Renal pelvis (tissue), 4 donors: ENCODE data around the gene DUT. TPM values are rescaled to one million over a fixed set of nuclear protein-coding genes. Genes with fewer than 3 reads are reported as not detected.

Experiments
- DNase-seq: peaks from one replicate; pipeline ENCODE4 v3.0.0-alpha.2; 2013
- polyA plus RNA-seq, 3 donors: library from polyadenylated mRNA; unstranded; fragments of 120-200 nt; gene quantifications; one replicate each; pipeline ENCODE4 v1.2.1, GENCODE V29; 2013; ENCODE audit not compliant: insufficient read length in 3 of 3

Gene DUT
- polyA plus RNA-seq, 3 donors, result 157 to 168 (median 162) TPM

DNA sequence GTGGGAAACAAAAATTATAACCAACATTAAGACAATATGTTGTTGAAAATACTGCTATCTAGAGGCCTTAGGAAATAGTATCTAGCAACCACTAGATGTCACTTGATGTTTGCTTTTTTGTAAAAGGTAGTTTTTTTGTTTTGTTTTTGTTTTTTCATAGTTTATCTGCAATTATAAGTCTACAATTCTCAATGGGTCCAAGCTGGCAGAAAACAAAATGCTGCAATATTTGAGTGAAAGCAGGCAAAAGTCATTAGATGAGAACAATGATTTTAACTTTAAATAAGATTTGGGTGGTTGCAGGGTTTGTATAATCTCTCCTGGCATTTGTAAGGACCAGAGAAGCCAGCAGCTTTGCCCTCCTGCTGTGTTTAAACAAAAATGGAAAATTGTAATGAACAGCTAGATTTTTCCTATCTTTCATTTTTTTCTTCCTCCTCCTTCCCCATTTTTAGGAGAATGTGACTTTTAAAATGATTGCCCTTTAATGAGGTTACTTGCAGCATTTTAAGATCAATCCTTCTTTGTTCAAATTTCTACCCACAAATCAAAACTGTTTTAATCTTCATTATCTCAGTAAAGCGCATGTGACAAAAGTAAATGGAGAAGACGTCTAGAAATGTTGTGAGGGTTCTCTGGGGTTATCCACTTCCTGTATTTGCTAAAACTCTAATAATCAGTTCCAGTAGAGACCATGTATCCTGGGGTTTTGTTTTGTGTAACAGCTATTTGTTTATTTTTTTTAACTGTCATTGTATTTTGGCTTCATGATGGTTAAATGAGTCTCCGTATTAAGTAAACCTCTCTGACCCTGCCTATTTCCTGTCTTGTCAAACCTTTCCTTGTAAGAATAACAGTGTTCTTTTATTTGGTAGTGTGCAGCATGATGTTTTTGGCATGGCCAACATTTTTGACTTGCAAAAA, 27.3 kb downstream of the DUT start:
- DNase-seq, result peak; percentile 38

DNA sequence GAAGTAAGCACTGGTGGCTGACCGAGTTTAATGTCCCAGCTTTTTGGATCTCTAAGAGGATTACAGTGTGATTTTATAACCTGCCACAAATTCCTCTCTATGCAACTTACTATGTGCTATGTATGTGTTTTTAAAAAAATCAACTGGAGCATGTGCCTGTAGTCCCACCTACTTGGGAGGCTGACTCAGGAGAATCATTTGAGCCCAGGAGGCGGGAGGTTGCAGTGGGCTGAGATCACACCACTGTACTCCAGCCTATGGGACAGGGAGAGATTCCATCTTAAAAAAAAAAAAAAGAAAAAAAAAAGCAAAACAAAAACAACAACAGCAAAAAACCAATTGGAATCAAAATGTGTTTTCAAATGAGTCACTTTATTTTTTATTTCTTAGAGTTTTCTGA, 29.6 kb downstream of the DUT start:
- DNase-seq, result no peak

DNA sequence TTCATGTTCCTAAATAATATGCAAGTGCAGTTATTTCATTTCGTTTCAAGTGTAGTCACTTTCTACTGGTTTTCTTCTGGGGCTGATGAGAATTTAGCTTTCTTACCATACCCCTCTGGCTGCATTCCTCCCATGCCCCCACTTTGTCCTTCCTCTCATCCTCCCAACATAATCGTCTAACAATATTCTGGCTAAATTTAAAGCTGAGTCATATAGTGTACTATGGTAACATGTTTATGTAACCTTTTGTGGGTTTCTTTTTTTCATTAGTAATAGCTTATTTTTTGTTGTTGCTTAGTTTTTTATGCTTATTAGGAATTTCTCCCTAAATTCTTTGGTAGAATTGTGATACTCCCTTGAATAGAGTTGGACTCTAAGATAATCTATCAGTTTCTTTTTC, 30.5 kb downstream of the DUT start:
- no peak for DNase-seq

- no peak for DNase-seq
Observed at GRCh38 chr15:48363474-48363873, 32.2 kb downstream of the DUT start.

- no peak for DNase-seq
Observed at GRCh38 chr15:48365575-48365974, 34.3 kb downstream of the DUT start.

DNA sequence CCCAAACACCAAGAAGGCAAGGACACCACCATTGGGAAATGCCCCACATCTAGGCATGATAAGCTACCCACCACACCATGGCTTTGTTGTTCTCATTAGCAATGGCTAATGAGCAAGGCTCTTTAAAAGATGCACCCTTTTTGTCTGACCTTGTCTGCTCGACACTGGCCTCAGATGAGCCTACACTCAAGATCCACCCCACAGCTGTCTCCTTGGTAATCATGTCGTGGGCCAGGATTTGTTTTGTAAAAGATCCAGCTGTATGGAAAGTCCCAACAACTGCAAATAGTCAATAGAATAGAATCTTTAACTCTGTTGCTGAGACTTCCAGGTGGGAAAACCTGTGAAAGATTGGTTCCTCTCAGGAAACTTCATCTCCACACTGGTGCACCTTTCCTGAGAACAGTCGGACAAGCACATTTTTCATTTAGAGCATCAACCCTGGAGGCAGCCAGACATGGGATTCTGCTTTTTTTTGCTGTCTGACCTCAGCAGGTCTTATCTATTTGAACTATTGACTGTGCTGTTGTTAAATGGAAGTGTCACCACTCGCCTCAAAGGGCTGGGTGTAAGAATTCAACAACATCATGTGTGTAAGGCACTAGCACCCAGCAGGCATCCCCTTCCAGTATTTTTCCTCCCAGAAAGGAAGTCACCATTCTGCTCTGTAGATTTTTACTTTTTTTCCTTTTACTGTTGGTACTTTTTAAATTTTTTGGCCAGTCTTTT, 35.5 kb downstream of the DUT start:
- DNase-seq, result no peak

- no peak for DNase-seq
Observed at GRCh38 chr15:48367483-48367882, 36.3 kb downstream of the DUT start.

DNA sequence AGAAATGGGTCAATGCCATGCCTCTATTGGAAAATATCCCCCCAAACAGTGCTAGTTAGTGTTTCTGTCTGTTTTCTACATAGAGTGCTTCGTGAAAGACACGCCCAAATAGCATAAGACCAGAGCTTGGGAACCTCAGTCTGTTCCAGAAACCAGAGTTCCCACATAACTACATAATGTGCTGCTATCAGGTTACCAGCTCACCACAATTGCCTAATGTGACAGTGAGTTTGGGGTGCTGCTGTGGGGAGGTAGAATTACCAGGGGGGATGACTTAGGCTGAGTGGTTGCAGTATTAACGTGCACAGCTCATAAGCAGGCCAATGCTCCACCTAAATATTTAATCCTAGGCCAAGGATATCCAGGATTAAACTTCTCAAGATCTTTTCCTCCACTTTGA, 39.2 kb downstream of the DUT start:
- no peak for DNase-seq

DNA sequence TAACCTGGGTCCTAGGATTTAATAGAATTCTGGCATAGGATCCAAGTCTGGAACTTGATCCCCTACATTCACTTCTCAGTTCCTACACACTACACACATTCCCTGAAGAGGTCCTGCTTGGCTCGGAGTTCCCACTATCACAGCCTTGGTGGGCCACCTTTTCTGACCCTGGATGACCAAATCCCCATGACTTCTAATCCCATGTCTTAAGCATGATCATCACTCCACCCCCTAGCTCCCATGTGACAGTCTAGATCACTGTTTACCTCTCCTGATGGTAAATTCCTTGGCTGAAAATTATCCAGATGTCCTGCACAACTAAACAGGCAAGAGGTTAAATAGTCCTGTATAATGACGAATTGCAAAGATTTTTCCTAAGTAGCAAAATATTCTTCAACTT, 40.3 kb downstream of the DUT start:
- DNase-seq, result no peak

- DNase-seq, result no peak
Observed at GRCh38 chr15:48371961-48372360, 40.7 kb downstream of the DUT start.

DNA sequence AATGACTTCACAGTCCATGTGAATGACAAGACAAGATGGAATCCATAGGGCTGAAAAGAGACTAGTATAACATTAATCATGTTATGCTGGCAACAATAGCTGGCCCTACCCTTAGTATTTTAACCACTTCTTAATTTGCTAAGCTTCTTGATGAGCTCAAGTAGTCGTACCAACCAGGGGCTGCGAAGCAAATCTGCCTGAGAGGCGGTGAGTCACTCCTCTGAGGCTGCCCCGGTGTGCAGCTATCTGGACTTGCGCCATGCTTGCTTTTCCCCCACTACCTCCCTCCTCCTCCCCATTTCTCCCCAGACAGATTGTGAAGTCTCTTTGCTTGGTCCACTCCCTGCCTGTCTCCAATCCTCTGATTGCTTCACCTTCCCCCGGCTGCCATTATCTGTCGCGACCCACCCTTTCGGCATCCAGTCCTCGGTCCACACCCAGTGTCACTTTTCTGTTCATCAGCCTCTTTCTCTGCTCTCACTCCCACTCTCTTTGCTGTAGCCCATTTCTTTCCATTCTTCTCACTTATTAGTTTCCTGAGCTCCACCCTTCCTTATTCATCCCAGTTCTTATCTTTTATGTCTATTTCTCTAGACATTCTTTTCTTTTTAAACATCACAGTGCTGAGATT, 42.7 kb downstream of the DUT start:
- DNase-seq, result no peak

- no peak for DNase-seq
Observed at GRCh38 chr15:48374472-48374871, 43.2 kb downstream of the DUT start.

- no peak for DNase-seq
Observed at GRCh38 chr15:48375767-48376166, 44.5 kb downstream of the DUT start.

DNA sequence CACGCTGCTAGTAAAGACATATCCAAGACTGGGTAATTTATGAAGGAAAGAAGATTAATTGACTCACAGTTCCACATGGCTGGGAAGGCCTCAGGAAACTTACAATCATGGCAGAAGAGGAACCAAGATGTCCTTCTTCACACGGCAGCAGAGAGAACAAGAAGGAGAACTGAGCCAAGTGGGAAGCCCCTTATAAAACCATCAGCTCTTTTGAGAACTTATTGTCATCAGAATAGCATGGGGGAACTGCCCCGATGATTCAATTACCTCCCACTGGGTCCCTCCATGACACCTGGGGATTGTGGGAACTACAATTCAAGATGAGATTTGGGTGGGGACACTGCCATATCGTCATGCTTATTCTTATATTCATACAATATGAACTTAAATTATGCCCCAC, 49.0 kb downstream of the DUT start:
- no peak for DNase-seq

GRCh38 chr15:48381861-48382260, 50.6 kb downstream of the DUT start:
- no peak for DNase-seq

DNA sequence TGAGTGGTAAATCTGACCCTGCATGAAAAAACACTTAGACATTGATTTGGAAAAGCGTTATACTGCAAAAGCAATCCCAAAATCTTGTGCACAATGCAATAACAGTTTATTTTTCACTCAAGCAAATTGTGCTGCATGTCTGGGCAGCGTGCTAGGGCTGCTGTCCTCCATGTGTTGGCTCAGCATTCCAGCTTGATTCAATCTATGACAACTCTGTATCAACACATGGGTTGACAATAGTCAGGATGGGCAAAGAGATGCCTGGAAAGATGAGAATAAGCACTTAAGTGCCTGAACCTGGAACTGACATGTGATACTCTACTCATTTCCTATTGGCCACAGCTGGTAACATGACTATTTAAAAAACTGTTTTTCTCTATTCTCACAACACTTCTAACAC, 51.8 kb downstream of the DUT start:
- DNase-seq, result no peak

DNA sequence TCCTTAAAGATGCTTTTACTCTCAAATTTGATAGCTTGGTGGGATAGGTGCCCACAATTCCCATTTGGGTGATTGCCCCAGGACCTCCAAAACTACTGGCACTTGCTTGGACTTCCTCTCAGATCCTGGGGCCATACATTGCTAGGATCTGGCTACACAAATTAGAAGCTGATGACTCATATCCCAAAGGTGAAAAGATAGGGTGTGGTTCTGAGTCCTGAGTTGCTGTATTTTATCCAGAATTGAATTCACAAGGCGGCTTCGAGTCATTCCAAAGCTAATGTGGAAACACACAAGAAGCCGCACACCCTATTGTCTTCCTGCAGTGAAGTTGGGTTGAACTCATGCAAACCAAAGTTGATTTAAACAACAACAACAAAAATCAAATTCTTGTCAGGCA, 53.4 kb downstream of the DUT start:
- DNase-seq, result no peak

- DNase-seq, result peak; percentile 34
Observed at GRCh38 chr15:48385031-48385830, 54.0 kb downstream of the DUT start.

GRCh38 chr15:48388016-48388851, 57.0 kb downstream of the DUT start:
- no peak for DNase-seq

DNA sequence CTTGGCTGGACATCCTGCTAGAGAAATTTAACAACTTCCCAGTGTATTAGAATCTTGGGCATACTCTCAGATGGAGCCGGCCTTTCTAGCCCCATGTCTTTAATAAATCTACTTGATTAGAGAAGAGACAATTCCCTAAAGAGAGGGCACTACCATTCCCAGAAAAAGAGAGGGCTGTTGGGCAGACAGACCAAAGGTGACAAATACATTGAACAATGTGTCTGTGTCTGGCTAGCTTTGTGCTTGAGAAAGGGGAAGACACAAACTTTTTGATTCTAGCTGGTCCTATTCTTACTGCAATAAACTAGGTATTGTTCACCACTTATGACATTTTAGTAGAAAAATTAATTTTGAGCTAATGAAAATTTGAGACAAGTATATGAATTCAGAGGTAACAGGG, 57.7 kb downstream of the DUT start:
- DNase-seq, result no peak

- no peak for DNase-seq
Observed at GRCh38 chr15:48389691-48390143, 58.5 kb downstream of the DUT start.
